ENCODE measurements around the gene ORAI2.
"Not testable (repeated sequence)": the region's sequence is repeated elsewhere in the genome, so short reads cannot be mapped to it uniquely, and the experiment has no call there.

Gene ORAI2

DNA sequence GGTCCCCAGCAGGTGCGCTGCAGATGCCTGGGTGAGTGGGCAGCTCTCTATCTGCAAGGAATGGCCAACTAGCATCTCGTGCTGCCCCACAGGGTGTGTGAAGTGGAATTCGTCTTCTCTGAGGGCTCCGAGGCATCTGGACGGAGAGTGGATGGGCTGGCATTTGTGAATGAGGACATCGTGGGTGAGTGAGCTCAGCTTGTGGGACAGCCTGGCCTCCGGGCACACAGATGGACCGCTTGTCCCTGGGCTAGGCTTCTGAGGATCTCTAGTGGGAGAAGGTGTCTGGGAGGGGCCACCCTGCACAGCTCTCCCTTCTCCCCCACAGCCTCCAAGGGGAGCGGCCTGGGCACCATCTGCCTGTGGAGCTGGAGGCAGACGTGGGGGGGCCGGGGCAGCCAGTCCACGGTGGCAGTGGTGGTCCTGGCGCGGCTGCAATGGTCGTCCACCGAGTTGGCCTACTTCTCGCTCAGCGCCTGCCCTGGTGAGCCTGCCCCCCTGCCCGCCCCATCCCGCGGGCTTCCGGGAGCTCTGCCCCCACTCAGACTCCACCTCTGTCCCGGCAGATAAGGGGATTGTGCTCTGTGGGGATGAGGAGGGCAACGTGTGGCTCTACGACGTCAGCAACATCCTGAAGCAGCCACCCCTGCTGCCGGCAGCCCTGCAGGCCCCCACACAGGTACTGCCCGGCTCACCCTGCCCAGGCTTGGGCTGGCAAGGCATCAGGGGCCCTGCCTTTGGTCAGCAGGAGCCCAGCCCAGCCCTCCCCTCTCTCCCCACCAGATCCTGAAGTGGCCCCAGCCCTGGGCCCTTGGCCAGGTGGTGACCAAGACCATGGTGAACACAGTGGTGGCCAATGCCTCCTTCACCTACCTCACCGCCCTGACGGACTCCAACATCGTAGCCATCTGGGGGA lies 39.0 kb downstream of the ORAI2 start:
- no peak for DNase-seq

DNA sequence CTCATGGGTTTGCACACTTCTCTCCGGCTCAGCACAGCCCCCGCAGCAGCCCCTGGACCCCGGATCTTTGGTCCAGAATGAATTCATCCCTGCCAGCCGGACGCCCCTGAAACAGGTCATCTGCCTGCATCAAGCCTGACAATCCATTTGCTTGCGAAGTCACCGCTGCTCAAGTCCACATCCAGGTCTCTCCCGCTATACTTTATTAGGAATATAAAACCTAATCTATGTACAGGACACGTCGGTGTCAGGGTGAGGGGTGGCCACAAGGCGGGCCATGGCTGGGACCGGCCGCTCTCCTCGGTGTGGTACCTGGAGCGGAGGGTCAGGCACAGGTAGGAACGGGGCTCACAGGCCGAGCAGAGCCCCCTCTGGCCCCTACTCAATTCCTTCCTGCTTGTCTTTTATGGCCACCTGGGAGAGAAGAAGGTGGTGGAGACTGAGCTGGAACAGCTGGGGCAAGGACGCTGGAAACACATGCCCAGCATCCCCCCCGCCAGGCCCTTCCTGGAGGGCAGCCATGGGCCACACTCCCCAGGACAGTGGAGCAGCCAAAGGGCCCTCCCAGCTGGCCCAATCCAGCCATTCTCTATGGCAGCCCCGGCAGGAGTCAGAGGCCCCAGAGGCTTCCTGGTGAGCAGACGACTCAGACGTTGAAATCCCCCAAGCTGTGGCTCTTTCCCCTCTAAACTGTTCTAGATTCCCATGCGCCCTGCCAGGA lies 40.1 kb downstream of the ORAI2 start:
- no peak for DNase-seq

DNA sequence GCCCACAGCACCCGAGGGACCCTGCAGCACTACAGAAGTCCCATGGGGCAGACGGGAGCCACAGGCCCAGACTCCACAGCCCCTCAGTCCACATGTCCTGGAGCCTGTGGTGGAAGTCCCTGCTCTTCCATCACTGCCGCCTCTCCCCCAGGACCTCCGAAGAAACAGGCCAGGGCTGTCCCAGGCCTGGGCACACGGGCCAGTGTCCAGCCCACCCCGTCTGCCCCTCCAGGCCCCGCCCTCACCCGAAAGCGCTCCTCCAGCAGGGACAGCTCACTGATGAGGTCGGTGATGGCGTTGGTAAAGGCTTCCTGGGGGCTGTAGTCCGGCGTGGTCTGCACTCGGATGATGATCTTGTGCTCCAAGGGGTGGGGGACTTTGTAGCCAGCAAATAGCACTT lies 40.7 kb downstream of the ORAI2 start:
- DNase-seq = not testable (repeated sequence)

DNA sequence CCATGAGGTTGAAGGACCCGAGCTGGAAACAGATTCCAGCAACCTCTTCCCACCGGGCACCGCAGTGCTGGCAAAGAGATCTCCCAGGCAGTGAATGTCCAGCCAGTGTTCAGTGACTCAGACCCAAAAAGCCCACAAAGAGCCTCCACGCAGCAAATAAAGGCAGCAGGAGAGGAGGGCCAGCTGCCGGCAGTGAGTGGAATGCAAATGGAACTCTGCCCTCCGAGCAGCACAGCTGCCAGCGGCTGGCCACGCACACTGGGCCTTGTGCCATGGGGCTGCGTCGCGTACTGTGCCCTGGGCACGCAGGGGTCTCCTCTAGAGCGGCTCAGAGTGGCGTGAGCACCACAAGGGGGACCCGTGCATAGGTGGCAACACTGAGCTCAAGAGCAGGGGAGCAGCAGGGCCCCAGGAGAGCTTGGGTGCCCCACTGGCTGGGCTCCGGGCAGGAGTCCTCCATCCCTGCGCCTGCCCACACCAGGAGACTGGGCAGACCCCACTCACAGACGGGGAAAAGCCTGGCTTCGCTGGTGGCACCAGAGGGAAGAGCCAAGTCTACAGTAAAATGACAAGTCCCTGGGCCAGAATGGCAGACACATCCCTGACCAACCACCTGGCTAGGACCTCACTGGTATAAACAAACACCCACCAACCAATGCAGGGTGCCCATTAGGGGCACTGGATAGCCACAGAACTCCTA lies 41.5 kb downstream of the ORAI2 start:
- not testable (repeated sequence) for DNase-seq

DNA sequence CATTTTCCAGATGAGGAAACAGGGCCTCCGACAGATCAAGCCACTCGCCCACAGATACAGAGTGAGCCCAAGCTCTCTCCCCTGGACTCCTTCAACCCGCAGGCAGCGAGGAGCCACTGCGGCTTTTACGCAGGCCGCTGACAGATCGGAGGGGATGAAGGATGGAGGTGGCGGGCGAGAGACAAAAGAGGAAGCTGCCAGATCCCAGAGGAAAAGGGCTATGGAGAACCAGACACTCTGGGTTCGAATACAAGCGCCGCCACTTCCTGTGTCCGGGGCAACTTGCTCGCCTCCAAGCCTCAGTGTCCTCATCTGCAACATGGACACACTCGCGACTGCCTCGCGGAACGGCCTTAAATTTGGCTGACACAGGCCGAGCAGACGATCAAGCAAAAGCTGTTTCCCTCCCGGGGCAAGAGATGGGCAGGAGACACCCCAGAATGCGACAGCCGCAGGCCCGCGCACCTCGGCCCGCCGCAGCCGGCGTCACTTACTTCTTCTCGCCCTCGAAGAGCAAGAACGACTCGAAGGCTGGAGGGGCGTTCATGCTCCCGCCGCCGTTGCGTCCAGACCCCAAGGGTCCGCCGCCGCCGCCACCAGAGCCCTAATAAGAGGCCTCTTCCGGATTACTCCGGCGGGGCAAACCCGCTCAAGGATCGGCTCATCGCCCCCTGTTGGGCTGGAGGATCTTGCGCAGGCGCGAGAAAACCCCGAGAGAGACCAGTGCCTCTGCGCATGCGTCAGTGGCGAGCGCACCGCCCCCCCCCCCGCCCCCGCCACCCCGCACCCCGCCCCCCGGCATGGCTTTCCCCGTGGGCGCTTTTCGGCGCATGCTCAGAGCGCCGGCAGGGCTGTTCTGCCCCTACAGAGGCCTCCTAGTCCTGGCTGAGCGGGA lies 45.2 kb downstream of the ORAI2 start, which contains the start of gene POLR2J:
POLR2J (minus strand) TSS at position 609 of the 895 bp plus-strand sequence; CDS start at position 547, 62 bp downstream.
- peak; percentile 80 to 88 for DNase-seq

DNA sequence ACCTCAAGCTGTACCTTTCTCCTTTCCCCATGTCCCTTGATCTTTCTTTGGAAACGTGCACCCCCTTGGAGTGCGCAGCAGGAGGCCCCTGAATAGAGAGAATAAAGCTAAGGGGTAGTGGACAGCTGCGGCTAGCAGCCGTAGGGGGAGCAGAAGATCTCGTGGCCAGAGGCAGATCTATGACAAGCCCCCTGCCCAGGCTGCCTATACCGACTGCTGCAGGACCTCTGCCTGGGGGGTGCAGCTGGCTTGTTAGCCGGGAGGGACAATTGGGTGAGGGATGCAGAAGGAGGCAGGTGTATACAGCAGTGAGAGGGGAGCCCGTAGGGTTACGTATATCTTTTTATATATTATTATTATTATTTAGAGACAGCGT lies 45.8 kb downstream of the ORAI2 start:
- DNase-seq = not testable (repeated sequence)

DNA sequence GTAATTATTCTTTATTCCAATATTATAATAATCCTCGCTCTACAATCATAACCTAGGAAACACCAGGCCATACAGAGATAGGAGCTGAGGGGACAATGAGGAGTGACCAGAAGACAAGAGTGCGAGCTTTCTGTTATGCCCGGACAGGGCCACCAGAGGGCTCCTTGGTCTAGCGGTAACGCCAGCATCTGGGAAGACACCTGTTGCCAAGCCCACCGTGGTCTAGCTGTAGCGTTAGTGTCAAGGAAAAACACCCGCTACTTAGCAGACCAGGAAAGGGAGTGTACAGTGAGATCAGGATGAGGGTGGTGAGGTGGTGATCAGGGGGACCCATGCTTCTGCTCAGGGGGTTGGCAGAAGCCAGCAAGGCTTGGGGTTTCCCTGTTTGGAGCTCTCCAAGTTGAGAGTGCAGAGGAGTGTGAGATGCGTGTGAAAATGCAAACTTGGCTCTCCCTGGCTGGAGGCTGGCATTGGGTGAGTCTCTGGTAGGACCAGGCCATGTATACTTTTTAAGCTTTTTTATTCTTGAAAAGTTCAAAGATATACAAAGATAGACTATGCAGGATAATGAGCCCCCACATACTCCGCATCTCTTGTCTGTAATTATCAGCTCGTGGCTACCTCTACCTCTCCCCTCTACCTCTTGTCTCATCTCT lies 46.7 kb downstream of the ORAI2 start:
- not testable (repeated sequence) for DNase-seq

DNA sequence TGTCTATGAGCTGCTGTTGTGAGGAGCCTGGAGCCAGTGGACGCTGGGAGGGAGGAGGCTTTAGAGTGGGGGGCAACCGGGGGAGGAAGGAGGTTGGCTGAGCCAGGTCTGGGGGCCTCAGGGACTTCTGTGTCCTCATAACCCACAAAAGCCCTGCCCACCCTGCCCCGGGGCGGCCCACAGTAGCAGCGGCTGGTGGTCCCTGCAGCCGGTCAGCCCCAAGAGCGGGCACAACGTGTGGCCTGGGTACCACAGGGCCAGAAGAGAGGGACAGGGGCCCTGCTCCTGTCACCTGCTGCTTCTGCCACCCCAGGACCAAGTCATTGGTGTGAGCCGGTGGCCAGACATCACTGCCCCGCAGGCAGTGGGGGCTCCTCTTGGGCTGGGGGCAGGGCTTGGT lies 48.6 kb downstream of the ORAI2 start:
- DNase-seq = not testable (repeated sequence)

DNA sequence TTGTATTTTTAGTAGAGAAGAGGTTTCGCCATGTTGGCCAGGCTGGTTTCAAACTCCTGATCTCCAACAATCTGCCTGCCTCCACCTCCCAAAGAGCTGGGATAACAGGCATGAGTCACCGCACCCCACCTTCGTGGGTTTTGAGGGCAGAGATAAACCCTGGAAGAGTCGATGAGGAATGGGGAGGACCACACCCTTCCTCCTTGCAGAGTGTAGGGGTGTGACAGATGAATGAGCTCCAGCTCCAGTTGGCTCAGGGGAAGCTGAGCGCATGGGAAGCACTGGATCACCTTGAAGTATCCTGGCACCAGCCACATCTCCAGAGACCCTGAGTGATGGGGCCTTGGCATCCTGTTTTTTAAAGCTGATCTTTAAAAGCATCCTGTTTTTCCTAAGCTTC lies 50.9 kb downstream of the ORAI2 start:
- not testable (repeated sequence) for DNase-seq

DNA sequence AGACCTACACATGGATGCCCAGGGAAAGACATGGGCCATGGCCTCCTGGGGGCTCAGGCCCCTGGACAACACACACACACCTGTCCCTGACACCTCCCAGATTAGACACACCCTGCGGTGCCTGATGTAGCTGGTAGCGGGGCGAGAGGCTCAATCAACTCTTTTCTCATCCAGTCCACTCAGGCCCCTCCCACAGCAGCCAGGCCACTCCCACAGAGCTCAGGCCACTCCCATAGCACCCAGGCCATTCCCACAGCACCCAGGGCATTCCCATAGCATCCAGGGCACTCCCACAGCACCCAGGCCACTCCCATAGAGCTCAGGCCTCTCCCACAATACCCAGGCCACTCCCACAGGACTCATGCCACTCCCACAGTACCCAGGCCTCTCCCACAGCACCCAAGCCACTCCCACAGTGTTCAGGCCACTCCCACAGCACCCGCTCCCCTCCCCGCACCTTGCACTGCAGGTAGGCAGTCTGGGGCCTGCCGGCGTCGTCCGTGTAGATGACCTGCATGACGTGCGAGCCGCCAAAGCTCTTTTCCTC lies 57.2 kb downstream of the ORAI2 start:
- peak; percentile 38 to 46 for DNase-seq

DNA sequence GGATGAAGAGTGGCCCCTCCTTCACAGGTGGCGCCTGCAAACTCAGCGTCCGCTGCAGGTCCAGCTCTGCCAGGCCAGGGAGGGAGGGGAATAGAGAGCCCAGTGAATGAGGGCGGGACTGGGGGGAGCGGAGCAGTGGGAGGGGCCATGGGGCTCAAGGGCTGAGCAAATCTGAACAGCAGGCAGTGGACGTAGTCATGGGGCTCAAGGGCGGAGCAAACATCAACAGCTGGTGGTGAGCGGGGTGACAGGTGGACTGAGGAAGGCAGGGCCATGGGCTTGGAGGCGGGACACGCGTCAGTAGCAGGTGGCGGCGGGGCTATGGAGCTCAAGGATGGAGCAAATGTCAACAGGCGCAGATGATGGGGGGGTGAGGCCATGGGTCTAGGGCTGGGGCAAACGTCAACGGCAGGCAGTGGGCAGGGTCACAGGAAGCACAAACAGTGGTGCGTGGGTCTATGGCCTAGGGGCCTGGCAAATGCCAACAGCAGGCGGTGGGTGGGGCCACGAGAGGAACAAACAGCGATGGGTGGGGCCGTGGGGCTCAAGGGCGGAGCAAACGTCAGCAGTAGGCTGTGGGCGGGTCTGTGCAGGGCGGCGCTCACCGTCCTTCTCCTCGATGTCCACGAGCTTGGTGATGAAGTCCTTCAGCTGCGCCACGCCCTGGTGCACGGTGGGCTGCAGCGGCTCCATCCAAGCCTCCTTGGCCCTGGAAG lies 60.0 kb downstream of the ORAI2 start:
- not testable (repeated sequence) for DNase-seq

DNA sequence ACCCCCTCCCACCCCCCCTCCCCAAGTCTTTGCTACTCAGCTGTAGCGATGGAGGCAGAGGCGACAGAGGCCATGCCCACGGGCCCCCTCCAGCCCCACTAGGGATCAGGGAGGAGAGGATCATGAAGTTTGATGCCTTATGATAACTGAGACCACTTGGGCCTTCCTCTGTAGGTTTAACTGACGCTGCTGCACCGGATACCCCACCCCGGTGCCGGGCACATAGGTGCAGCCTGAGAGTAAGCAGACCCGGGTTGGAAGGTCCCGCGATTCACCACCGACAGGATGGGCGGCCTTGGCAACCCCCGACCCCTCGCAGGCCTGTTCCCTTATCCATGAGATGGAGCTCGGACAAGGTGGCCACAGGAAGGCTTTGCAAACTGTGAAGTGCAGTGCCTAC lies 60.7 kb downstream of the ORAI2 start:
- not testable (repeated sequence) for DNase-seq

DNA sequence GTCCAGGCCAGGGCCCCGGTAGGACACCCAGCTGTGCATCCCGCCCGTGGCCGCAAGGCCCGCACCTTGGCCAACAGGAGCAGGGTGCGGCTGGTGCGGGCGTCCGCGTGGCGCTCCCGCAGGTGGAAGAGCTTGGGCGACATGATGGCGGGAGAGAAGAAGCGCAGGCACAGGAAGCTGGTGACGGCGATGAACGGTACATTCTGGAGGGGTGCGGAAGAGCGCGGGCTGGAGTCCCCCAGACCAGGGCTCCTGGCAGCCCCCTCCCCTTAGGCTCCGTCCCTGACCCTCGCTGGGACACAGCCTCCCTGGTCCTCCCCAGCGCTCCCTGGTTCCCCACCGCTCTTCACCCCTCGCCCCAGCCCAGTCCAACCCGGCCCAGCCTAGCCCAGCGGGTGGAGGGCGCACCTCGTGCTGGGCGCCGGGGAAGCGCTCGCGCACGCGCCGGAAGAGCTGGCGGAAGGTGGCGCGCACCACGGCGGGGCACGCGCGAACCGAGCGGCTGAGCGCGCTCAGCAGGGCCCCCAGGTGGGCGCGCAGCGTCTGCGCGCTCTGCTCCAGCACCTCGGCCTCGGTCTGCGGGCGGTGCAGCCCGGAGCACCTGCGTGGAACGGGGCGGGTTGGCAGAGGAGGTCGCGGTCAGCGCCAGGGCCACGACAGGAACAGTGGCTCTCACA lies 61.2 kb downstream of the ORAI2 start:
- DNase-seq = not testable (repeated sequence)

DNA sequence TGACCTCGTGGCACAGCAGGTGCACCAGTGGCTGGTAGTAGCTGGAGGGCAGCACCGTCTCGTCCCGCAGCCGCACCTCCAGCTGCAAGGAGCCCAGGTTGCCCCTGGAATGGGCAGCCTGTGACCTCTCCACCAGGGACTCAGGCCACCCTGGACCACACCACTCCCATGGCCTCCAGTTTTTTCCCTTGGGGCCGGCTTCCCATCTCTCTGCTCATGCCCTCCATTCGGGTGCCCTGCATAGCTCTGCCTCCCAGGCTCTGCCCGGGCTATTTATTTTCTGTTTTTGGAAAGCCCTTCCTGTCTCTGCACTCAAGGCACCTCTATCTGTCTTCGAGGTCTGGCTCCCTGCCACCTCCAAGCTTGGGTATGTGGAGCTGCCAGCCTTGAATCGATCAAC lies 63.5 kb downstream of the ORAI2 start:
- DNase-seq = not testable (repeated sequence)

DNA sequence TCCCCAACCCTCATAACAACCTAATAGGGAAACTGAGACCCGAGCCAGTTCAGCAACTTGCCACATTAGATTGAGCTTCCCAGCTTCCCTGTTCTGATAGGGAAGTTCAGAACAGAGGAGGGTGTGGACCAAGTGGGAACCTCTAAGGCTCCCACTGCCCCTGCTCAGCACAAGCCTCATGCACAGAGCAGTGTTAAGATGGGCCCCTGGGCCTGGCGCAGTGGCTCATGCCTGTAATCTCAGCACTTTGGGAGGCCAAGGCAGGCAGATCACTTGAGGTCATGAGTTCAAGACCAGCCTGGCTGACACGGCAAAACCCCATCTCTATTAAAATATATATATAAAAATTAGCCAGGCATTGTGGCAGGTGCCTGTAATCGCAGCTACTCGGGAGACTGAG lies 63.9 kb downstream of the ORAI2 start:
- DNase-seq = not testable (repeated sequence)

DNA sequence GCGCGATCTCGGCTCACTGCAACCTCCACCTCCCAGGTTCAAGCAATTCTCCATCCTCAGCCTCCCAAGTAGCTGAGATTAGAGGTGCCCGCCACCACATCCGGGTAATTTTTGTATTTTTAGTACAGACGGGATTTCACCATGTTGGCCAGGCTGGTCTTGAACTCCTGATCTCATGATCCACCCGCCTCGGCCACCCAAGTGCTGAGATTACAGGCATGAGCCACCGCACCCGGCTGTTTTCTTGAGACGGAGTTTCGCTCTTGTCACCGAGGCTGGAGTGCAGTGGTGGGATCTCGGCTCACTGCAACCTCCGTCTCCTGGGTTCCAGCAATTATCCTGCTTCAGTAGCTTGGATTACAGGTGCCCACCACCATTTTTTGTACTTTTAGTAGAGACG lies 64.9 kb downstream of the ORAI2 start:
- not testable (repeated sequence) for DNase-seq

DNA sequence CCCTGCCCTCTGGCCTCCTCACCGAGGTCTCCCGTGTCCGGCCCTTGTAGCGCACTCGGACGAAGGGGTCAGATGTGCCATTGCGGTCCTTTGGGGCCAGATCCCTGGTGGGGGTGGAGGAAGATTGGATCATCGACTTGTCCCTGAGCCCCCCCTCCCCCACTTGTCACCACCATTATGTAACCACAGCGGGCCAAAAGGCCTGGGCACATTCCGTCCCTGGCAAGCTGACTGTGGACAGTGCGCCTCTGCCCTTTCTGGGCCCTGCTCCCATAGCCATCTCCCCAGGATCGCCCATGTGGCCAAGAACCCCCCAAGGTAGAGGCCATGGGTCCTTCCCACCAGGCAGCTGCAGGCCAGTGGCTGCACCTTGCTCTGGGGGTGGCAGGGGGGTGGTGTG lies 69.8 kb downstream of the ORAI2 start:
- not testable (repeated sequence) for DNase-seq

DNA sequence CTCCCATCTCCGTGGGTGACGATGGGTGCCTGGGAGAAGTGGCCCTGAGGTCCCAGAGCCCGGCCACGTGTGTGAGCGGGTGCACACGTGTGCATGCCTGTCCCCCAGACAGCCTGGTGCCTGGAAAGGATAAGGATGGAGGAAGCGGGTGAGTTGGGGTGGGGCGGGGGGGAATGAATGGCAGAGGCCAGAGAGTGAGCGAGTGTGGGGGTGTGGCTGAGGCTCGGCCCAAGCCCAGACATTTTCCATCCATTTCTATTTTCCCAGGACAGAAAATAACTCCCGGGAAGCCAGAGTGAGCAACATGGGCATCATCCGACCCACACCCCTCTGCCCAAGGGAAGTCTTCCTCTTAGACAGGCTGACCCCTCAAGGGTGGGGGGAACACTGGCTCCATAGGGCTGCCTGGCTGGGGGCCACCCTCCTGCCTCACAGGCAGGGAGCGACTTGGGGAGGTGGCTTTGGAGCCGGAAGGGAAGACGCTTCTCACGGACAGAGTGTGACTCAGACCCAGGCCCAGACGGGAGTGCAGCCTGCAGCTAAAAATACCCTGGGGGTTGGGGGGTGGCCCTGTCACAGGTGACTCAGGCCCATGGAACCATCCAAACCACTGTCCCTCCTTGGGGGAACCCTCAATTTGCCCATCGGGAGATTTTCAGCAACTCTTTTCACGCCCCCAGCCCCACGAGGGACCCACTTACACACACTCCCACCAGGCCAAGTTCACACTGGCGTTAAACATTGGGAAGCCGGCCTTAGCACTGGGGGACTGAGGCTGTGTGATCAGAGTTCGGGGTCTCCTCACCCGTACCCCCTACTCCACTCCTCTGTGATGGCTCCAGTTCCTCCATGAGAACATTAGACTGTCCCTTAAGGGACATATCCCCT lies 72.2 kb downstream of the ORAI2 start:
- DNase-seq = not testable (repeated sequence)
